Cardiac muscle cell (in vitro differentiated cells and primary cell): ENCODE data around the gene SF3B2. TPM values are rescaled to one million over a fixed set of nuclear protein-coding genes. Genes with fewer than 3 reads are reported as not detected.

ENCODE experiments used
- DNase-seq, 2 donors: peaks; one replicate each; pipeline versions ENCODE4 v3.0.0 to v3.0.0-alpha.2; 2010 to 2017; ENCODE audit warnings: low read depth in 1 of 2, low spot score in 1 of 2
- H3K27ac ChIP-seq: fragments of 200-600 bp; sonication (generic); 2 replicates; pipeline ENCODE4 v1.5.1; 2016
- H3K27me3 ChIP-seq: fragments of 200-600 bp; sonication (generic); 2 replicates; pipeline ENCODE4 v1.6.0; 2016; ENCODE audit warnings: control low read depth
- H3K36me3 ChIP-seq: fragments of 200-600 bp; sonication (generic); 2 replicates; pipeline ENCODE4 v1.5.1; 2016; ENCODE audit warnings: control low read depth
- H3K4me1 ChIP-seq: fragments of 200-600 bp; sonication (generic); 2 replicates; pipeline ENCODE4 v1.8.1; 2017; ENCODE audit warnings: low read depth, mild to moderate bottlenecking, mixed run types
- H3K4me3 ChIP-seq: fragments of 200-600 bp; sonication (generic); 2 replicates; pipeline ENCODE4 v1.5.1; 2016; ENCODE audit warnings: mild to moderate bottlenecking
- H3K9me3 ChIP-seq: fragments of 200-600 bp; sonication (generic); 2 replicates; pipeline ENCODE4 v1.5.1; 2017; ENCODE audit warnings: low read depth, mild to moderate bottlenecking, control low read depth
- polyA plus RNA-seq: library from polyadenylated mRNA; unstranded; fragments of >200 nt; fragmentation: Nextera tagmentation; extraction: Ambion mirVana; gene quantifications from 2 replicates; pipeline ENCODE4 v1.2.1, GENCODE V29; 2016
- total RNA-seq: library from RNA; depleted of rRNA; stranded (reverse); fragments of >200 nt; gene quantifications from 2 replicates; pipeline ENCODE4 v1.2.3, GENCODE V29; 2016
- TF ChIP-seq, protein P1 (sequence below): IDR thresholded peaks from 2 replicates; pipeline ENCODE4 v1.5.1; 2012; ENCODE audit warnings: low read depth, mild to moderate bottlenecking, low read length

SF3B2 gene
- total and polyA plus RNA-seq, 2 experiments from 2014 or later: 184 to 210 TPM

DNA sequence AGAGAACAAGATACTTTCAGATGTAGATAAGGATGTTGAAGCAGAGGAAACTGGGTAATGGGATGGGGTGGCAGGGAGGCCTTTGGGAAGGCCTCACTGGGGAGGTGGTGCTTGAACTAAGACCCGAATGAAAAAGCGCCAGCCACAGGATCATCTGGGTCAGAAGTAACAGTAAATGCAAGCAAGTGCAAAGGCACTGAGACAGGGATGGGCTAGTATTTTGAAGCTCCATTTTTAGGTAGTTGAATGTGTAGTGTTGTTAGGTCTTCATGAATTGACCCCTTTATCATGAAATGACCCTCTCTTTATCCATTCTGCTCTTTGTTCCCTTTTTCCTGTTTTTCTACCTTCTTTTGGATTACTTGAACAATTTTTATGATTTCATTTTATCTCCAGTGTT is 11.7 kb downstream of the SF3B2 start:
- Histone ChIP-seq H3K4me3 (no peak overlapping the region), H3K36me3 (peaks cover 77% of the 10 kb centered on the region), H3K9me3 (no peaks in the 10 kb centered on the region), H3K27ac (no peak overlapping the region), H3K27me3 (no peaks in the 10 kb centered on the region), H3K4me1 (peaks cover 6% of the 10 kb centered on the region)
- TF ChIP-seq, protein P1, sequence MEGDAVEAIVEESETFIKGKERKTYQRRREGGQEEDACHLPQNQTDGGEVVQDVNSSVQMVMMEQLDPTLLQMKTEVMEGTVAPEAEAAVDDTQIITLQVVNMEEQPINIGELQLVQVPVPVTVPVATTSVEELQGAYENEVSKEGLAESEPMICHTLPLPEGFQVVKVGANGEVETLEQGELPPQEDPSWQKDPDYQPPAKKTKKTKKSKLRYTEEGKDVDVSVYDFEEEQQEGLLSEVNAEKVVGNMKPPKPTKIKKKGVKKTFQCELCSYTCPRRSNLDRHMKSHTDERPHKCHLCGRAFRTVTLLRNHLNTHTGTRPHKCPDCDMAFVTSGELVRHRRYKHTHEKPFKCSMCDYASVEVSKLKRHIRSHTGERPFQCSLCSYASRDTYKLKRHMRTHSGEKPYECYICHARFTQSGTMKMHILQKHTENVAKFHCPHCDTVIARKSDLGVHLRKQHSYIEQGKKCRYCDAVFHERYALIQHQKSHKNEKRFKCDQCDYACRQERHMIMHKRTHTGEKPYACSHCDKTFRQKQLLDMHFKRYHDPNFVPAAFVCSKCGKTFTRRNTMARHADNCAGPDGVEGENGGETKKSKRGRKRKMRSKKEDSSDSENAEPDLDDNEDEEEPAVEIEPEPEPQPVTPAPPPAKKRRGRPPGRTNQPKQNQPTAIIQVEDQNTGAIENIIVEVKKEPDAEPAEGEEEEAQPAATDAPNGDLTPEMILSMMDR: no peak
- DNase-seq: no peak

DNA sequence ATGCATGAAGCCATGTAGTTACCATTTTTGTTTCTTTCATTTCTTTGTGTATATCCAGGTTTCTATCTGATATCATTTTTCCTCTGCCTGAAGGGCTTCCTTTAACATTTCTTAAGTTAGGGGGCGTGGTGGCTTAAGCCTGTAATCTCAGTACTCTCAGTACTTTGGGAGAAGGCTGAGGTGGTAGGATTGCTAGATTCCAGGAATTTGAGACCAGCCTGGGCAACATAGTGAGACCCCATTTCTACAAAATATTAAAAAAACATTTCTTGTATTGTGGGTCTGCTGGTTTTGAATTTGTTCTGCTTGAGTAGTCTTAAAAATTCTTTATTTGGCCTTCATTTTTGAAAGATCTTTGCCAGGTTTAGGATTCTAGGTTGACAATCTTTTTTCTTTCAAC is 12.4 kb downstream of the SF3B2 start:
- Histone ChIP-seq H3K36me3 (peaks cover 72% of the 10 kb centered on the region), H3K27ac (no peak overlapping the region), H3K9me3 (no peaks in the 10 kb centered on the region), H3K4me1 (peaks cover 13% of the 10 kb centered on the region), H3K4me3 (no peak overlapping the region), H3K27me3 (no peaks in the 10 kb centered on the region)
- DNase-seq: no peak
- TF ChIP-seq, protein P1: no peak

DNA sequence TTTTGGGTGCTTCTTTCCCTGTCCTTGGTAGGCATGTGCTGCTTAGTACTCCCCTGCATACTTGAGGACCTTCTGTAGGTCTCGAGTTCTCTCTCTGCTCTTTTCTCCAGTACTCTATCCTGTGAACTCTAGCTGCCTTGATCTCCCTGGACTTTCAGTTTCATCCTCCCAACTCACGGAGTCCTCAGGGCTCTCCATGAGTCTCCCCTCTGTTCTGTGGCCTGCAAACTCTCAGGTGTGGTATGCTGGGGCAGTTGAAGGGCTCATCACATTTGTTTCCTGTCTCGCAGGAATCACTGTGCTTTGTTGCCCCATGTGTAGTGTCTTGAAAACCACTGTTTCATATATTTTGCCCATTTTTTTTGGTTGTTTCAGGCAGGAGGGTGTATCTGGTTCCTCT is 14.6 kb downstream of the SF3B2 start:
- Histone ChIP-seq H3K27ac (peak overlapping the region; percentile 94), H3K36me3 (peaks cover 55% of the 10 kb centered on the region)
- TF ChIP-seq, protein P1: no peak

DNA sequence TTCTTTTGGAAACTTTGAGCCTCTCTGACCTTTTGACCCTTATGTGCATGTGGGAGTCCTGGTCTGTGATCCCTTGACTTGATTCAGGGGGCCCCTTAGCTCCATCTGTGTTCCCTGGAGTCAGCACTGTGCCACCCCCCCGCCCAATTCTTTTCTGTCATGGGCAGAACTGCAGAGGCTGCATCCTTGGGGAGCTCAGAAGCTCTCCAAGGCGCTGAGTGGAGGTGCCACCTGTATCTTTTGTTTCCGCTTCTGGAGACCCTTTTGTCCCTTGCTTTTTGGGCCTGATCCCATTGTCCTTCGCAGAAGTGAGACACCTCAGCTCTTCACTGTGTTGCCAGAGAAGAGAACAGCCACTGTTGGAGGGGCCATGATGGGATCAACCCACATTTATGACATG is 15.5 kb downstream of the SF3B2 start:
- no peaks in the 10 kb centered on the region for H3K27me3 ChIP-seq
- no peak overlapping the region for H3K4me3 ChIP-seq
- no peaks in the 10 kb centered on the region for H3K9me3 ChIP-seq
- peak overlapping the region; percentile 94 for H3K27ac ChIP-seq
- peaks cover 49% of the 10 kb centered on the region for H3K36me3 ChIP-seq
- TF ChIP-seq, protein P1: no peak
- no peak for DNase-seq
- H3K4me1 ChIP-seq: peaks cover 24% of the 10 kb centered on the region

More for the DNA sequence above, 14.6 kb downstream of the SF3B2 start:
- no peaks in the 10 kb centered on the region for H3K27me3 ChIP-seq
- no peaks in the 10 kb centered on the region for H3K9me3 ChIP-seq
- H3K4me3 ChIP-seq: no peak overlapping the region
- peaks cover 22% of the 10 kb centered on the region for H3K4me1 ChIP-seq
- DNase-seq: no peak

DNA sequence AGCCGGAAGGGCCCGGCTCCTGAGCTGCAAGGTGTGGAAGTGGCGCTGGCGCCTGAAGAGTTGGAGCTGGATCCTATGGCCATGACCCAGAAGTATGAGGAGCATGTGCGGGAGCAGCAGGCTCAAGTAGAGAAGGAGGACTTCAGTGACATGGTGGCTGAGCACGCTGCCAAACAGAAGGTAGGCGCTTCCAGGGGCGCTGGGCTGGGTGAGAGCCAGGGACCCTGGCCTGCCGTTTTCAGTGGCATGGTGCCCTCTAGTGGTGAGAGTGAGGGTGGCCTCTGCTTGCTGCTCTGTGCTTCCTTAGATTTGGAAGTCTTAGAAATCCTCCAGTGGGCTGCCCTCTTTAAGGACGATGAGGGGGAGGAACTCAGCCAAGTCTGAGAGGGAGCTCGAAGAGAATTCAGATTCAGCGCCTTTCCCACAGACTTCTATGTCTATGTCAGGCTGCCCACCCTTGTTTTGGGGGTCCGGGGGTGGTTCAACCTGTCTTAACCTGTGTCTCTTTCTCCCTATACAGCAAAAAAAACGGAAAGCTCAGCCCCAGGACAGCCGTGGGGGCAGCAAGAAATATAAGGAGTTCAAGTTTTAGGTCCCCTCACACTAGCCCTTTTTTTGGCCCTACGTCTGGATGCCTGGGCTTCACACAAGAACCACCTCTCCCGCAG is 16.1 kb downstream of the SF3B2 start:
- Histone ChIP-seq H3K36me3 (peaks cover 42% of the 10 kb centered on the region), H3K27ac (peak overlapping the region; percentile 94), H3K9me3 (no peaks in the 10 kb centered on the region), H3K4me3 (no peak overlapping the region), H3K27me3 (no peaks in the 10 kb centered on the region), H3K4me1 (peaks cover 24% of the 10 kb centered on the region)
- peak; percentile 81 to 85 for DNase-seq
- TF ChIP-seq, protein P1: peak; percentile 90
